ENCODE measurements around the gene SNX3. TPM values are rescaled to one million over a fixed set of nuclear protein-coding genes. Genes with fewer than 3 reads are reported as not detected.

The SNX3 gene
- total RNA-seq, 1 experiment from 2014 or later: 117 TPM

Small RNAs within 50 kb of the gene (small RNA-seq; reads per million reads assigned to genes)
- gene RNA5SP212: 0 reads per million in 2 experiments
- 0 reads per million in 2 experiments for gene RNU6-1144P
- 0 reads per million in 2 experiments for gene Z98742.2

Other genes starting within 250 kb of the SNX3 start
- 34.2 and 43.0 TPM in 2 replicates for gene OSTM1, start 186.3 kb downstream of the SNX3 start, total RNA-seq (2014; rRNA removed; shearing (Covaris generic))
- gene NR2E1, start 95.0 kb downstream of the SNX3 start, total RNA-seq (2014; rRNA removed; shearing (Covaris generic)): not detected in 2 replicates
- 2.0 and 2.3 TPM in 2 replicates for gene AFG1L, start 34.0 kb upstream of the SNX3 start, total RNA-seq (2014; rRNA removed; shearing (Covaris generic))

All from NCI-H460 (cell line).